Measurements from ENCODE around the gene DEFB114. TPM values are rescaled to one million over a fixed set of nuclear protein-coding genes. Genes with fewer than 3 reads are reported as not detected.

DEFB114 gene, protein sequence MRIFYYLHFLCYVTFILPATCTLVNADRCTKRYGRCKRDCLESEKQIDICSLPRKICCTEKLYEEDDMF
- total RNA-seq, result not detected in 2 replicates

GRCh38 chr6:49964064-49964463 lies at the start of gene DEFB114:
Gene DEFB114 (minus strand): TSS chr6:49964164. CDS start chr6:49964105, 59 bp downstream.

DNA sequence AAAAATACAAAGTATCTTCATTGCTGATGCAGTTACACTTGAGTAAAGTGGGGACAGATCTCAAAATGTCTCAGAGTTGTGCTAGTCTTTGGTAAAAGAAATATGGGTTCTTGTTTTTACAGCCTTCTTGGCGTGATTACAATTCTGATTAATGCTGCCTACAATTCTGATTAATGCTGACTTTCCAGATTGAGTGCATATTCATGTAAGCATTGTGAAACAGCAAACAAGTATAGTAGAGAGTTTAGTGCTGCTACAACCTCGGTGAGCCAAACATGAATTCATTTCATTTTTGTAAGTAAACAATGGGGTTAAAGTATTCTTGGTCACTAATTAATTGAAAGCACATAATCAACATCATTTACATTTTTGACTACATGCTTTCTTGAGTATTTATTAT lies 5.6 kb upstream of the DEFB114 start, which contains the start of gene DEFB113:
Gene DEFB113, minus strand, starts transcription at position 21 of the 400 bp plus-strand sequence. Its CDS starts 0 bp downstream, at position 21.

Other genes with a start within 250 kb of the DEFB114 start
- not detected in 2 replicates for gene CRISP3, start 219.8 kb downstream of the DEFB114 start, total RNA-seq
- gene PGK2, start 176.9 kb downstream of the DEFB114 start, total RNA-seq, result not detected in 2 replicates
- not detected in 2 replicates for gene CRISP1, start 97.6 kb downstream of the DEFB114 start, total RNA-seq
- gene DEFB113, start 5.5 kb upstream of the DEFB114 start, total RNA-seq, result not detected in 2 replicates
- not detected in 2 replicates for gene DEFB110, start 57.8 kb upstream of the DEFB114 start, total RNA-seq
- not detected in 2 replicates for gene DEFB112, start 85.8 kb upstream of the DEFB114 start, total RNA-seq

Measured in epithelial cell of alveolus of lung (primary cell).